HepG2 (cell line): ENCODE results near the gene MEGF11. TPM values are rescaled to one million over a fixed set of nuclear protein-coding genes. Genes with fewer than 3 reads are reported as not detected.

ENCODE experiments used
- ATAC-seq: fragments of 200-7000 bp; cut with Tn5 transposase; 3 replicates; pipeline ENCODE4 v1.9.1; 2020; ENCODE audit warnings: mild to moderate bottlenecking, moderate library complexity
- BruUV-seq: library from RNA; stranded (reverse); fragments of 400-500 nt; replicated peaks from 2 replicates; lab custom pipeline; 2021; lab: Mats Ljungman, UMichigan
- CTCF ChIA-PET: fragments of 300-600 bp; formaldehyde crosslinking; extraction: SDS; loops from one replicate; lab custom pipeline; 2021; ENCODE audit warnings: low total read pairs, inconsistent platforms, low intra/inter-chr PET ratio; lab: Yijun Ruan, JAX
- POLR2A ChIA-PET: fragments of 350-600 bp; sonication (Branson Sonifier 250); formaldehyde crosslinking; loops from one replicate; lab custom pipeline; 2020; ENCODE audit warnings: antibody characterized with exemption, inconsistent platforms; lab: Yijun Ruan, JAX
- DNase-seq: peaks from one replicate; pipeline ENCODE4 v3.0.0-alpha.2; 2015; ENCODE audit warnings: low spot score
- FAIRE-seq: peaks from 3 replicates; lab custom pipeline; 2011; peaks lifted over from hg19 to GRCh38; lab: Jason Lieb, UNC
- H2AFZ ChIP-seq: one replicate; pipeline ENCODE4 v1.6.1; 2011; ENCODE audit warnings: low read length, inconsistent platforms
- H3K27ac ChIP-seq: fragments of 300-600 bp; 3 replicates; pipeline ENCODE4 v1.8.0; 2011; ENCODE audit warnings: mixed run types, mild to moderate bottlenecking, mixed read lengths, low read length, inconsistent platforms; ENCODE audit not compliant: insufficient read depth; ENCODE audit errors: extremely low read length
- H3K27me3 ChIP-seq, 2 experiments: fragments of 200-600 bp in 1 of 2; 2 replicates in 1 of 2; 3 replicates in 1 of 2; pipeline versions ENCODE4 v1.6.0 to v1.8.0; 2011; ENCODE audit warnings: low read length in 2 of 2, mild to moderate bottlenecking in 2 of 2, moderate library complexity in 2 of 2, inconsistent platforms in 1 of 2; ENCODE audit not compliant: insufficient read depth in 2 of 2, control insufficient read depth in 1 of 2
- H3K36me3 ChIP-seq, 2 experiments: fragments of 200-600 bp in 1 of 2; replicated peaks in 1 of 2; 2 replicates in 1 of 2; 3 replicates in 1 of 2; pipeline versions ENCODE4 v1.5.1 to v1.8.0; 2011; ENCODE audit warnings: low read length in 2 of 2, inconsistent platforms in 1 of 2; ENCODE audit not compliant: insufficient read depth in 2 of 2, control insufficient read depth in 1 of 2
- H3K4me1 ChIP-seq: 2 replicates; pipeline ENCODE4 v1.5.1; 2012; ENCODE audit warnings: low read length, inconsistent platforms; ENCODE audit not compliant: insufficient read depth
- H3K4me2 ChIP-seq: 2 replicates; pipeline ENCODE4 v1.6.0; 2011; ENCODE audit warnings: low read depth, low read length, inconsistent platforms
- H3K4me3 ChIP-seq, 3 experiments: fragments of 200-600 bp in 1 of 3; sonication (generic), shearing (Covaris generic) in 1 of 3; replicated peaks in 1 of 3; 2 replicates each; pipeline ENCODE4 v1.5.1; 2011 to 2016; ENCODE audit warnings: low read length in 3 of 3, inconsistent platforms in 2 of 3, low read depth in 2 of 3, mild to moderate bottlenecking in 2 of 3, control low read depth in 1 of 3, mixed read lengths in 1 of 3; ENCODE audit not compliant: insufficient read depth in 1 of 3
- H3K79me2 ChIP-seq: one replicate; pipeline ENCODE4 v1.6.1; 2011; ENCODE audit warnings: low read length, inconsistent platforms; ENCODE audit not compliant: insufficient read depth
- H3K9ac ChIP-seq: 2 replicates; pipeline ENCODE4 v1.6.0; 2011; ENCODE audit warnings: mild to moderate bottlenecking, low read depth, low read length, inconsistent platforms; ENCODE audit not compliant: insufficient read depth
- H3K9me3 ChIP-seq: 2 replicates; pipeline ENCODE4 v1.5.1; 2012; ENCODE audit warnings: mild to moderate bottlenecking, low read length
- H4K20me1 ChIP-seq: 2 replicates; pipeline ENCODE4 v1.6.0; 2011; ENCODE audit warnings: inconsistent platforms, mild to moderate bottlenecking, low read length, moderate library complexity; ENCODE audit not compliant: insufficient read depth
- ELF4 ChIP-seq: sonication (generic); formaldehyde crosslinking; IDR thresholded peaks from 2 replicates; pipeline ENCODE4 v1.5.0; 2020; ENCODE audit warnings: missing genetic modification reagents, mild to moderate bottlenecking, moderate library complexity, borderline replicate concordance
- FOSL2 ChIP-seq: sonication (generic); formaldehyde crosslinking; IDR thresholded peaks from 2 replicates; pipeline ENCODE4 v1.4.0; 2020; ENCODE audit warnings: missing genetic modification reagents
- HOXA5 ChIP-seq: sonication (generic); formaldehyde crosslinking; IDR thresholded peaks from 2 replicates; pipeline ENCODE4 v1.4.0; 2020; ENCODE audit warnings: missing genetic modification reagents
- RFX3 ChIP-seq: IDR thresholded peaks from 2 replicates; pipeline ENCODE4 v1.6.1; 2016; ENCODE audit warnings: missing biosample characterization, missing genetic modification reagents
- SMAD1 ChIP-seq: sonication (generic); formaldehyde crosslinking; IDR thresholded peaks from 2 replicates; pipeline ENCODE4 v1.4.0; 2020; ENCODE audit warnings: missing genetic modification reagents, low read depth, mild to moderate bottlenecking, borderline replicate concordance
- SP140L ChIP-seq: sonication (generic); formaldehyde crosslinking; IDR thresholded peaks from 2 replicates; pipeline ENCODE4 v1.4.0; 2020; ENCODE audit warnings: missing genetic modification reagents, borderline replicate concordance
- TEAD2 ChIP-seq: sonication (generic); formaldehyde crosslinking; IDR thresholded peaks from 2 replicates; pipeline ENCODE4 v1.9.0; 2021; ENCODE audit warnings: missing genetic modification reagents
- ZBTB38 ChIP-seq: sonication (generic); formaldehyde crosslinking; IDR thresholded peaks from 2 replicates; pipeline ENCODE4 v1.5.1; 2020; ENCODE audit warnings: mild to moderate bottlenecking, missing genetic modification reagents
- ZFP37 ChIP-seq: sonication (generic); formaldehyde crosslinking; IDR thresholded peaks from 2 replicates; pipeline ENCODE4 v1.4.0; 2020; ENCODE audit warnings: missing genetic modification reagents, borderline replicate concordance
- ZNF431 ChIP-seq: sonication (generic); formaldehyde crosslinking; IDR thresholded peaks from 2 replicates; pipeline ENCODE4 v1.9.0; 2022; ENCODE audit warnings: missing genetic modification reagents, low read depth, mild to moderate bottlenecking, borderline replicate concordance
- ZNF468 ChIP-seq: sonication (generic); formaldehyde crosslinking; IDR thresholded peaks from 2 replicates; pipeline ENCODE4 v1.8.0; 2022; ENCODE audit warnings: mild to moderate bottlenecking, moderate library complexity, missing genetic modification reagents
- ZNF547 ChIP-seq: sonication (generic); formaldehyde crosslinking; IDR thresholded peaks from 2 replicates; pipeline ENCODE4 v1.5.1; 2020; ENCODE audit warnings: mild to moderate bottlenecking, missing genetic modification reagents
- WGBS: methylation state at CpG from one replicate; pipeline ENCODE4 v1.1.6; 2017; ENCODE audit warnings: low lambda C conversion rate; 5-methylcytosine and 5-hydroxymethylcytosine counted together
- in situ Hi-C: cut with HindIII; loops from 2 replicates; pipeline ENCODE4 v1.10.0; 2017; ENCODE audit warnings: low pct_unique_long_range_greater_than_20kb; ENCODE audit not compliant: extremely low pct_ligation_motif_present
- intact Hi-C: fragments of 100-400 bp; cut with micrococcal nuclease; formaldehyde crosslinking; loops from one replicate; pipeline ENCODE4 v1.10.0; 2022; ENCODE audit not compliant: unreplicated experiment
- polyA plus RNA-seq, 8 experiments: library from polyadenylated mRNA; depleted of rRNA in 3 of 8; stranded (reverse) in 7 of 8; unstranded in 1 of 8; fragments of >200 nt; fragmentation: Illumina TruSeq in 4 of 8; extraction: Trizol in 4 of 8; gene quantifications; 2 replicates each; pipeline versions ENCODE4 v1.2.1 to v1.2.3, GENCODE V29; 2011 to 2016; ENCODE audit warnings: low read depth in 4 of 8, missing spikeins in 1 of 8, mixed read lengths in 1 of 8; ENCODE audit not compliant: insufficient read depth in 1 of 8
- total RNA-seq, 5 experiments: library from RNA; depleted of rRNA; stranded (reverse); fragments of >200 nt; fragmentation: Illumina TruSeq; extraction: Trizol; gene quantifications; 2 replicates each; pipeline ENCODE4 v1.2.3, GENCODE V29; 2016; ENCODE audit warnings: low read depth in 1 of 5
- TF ChIP-seq, protein P1 (sequence below): sonication (generic); formaldehyde crosslinking; conservative IDR thresholded peaks from 2 replicates; pipeline ENCODE4 v1.5.0; 2020; ENCODE audit warnings: missing genetic modification reagents

The MEGF11 gene
- total and polyA plus RNA-seq, 2 of the 13 experiments (the other 11 are each of a cell fraction or from before 2014, with no cell fraction given): not detected

DNA sequence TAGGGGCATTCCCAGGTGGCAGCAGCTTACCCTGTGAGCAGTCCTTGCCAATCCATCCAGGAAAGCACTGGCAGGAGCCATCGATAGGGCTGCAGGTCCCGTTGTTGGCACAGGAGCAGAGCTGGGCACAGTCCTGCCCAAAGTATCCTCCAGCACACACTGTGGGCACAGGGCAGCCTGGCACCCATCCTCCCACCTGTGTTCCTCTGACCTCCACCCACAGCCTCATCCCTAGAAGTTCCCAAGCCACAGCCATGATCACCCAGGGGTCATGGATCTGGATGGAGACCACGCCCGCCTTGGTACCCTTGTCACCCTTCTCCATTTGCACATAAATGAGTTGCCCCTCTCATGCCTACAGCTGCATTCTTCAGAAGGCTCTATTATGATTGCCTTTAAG, 335.6 kb downstream of the MEGF11 start:
- no peak for DNase-seq
- no TSS peak for BruUV-seq
- POLR2A ChIA-PET: no interaction called here
- Histone ChIP-seq H3K79me2 (no peaks in the 10 kb centered on the region), H3K27me3 (no peaks in the 10 kb centered on the region), H4K20me1 (no peaks in the 10 kb centered on the region)
- no peak for ATAC-seq
- in situ Hi-C loops: no loop called here
- TF ChIP-seq ZNF547 (CRISPR knock-in tag): no peak
- no peak for TF ChIP-seq ZFP37 (CRISPR knock-in tag)
- no peak for TF ChIP-seq ELF4 (CRISPR knock-in tag)
- TF ChIP-seq RFX3: no peak
- TF ChIP-seq, protein P1, sequence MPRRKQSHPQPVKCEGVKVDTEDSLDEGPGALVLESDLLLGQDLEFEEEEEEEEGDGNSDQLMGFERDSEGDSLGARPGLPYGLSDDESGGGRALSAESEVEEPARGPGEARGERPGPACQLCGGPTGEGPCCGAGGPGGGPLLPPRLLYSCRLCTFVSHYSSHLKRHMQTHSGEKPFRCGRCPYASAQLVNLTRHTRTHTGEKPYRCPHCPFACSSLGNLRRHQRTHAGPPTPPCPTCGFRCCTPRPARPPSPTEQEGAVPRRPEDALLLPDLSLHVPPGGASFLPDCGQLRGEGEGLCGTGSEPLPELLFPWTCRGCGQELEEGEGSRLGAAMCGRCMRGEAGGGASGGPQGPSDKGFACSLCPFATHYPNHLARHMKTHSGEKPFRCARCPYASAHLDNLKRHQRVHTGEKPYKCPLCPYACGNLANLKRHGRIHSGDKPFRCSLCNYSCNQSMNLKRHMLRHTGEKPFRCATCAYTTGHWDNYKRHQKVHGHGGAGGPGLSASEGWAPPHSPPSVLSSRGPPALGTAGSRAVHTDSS (CRISPR knock-in tag): no peak
- TF ChIP-seq SP140L: no peak
- TF ChIP-seq FOSL2 (CRISPR knock-in tag): no peak
- TF ChIP-seq HOXA5 (CRISPR knock-in tag): no peak
- no peak for TF ChIP-seq TEAD2 (CRISPR knock-in tag)
- TF ChIP-seq ZNF468 (CRISPR knock-in tag): no peak
- TF ChIP-seq ZBTB38 (CRISPR knock-in tag): no peak
- no peak for TF ChIP-seq SMAD1 (CRISPR knock-in tag)
- TF ChIP-seq ZNF431: no peak
- TF ChIP-seq, all 625 proteins: peak for 0
- CTCF ChIA-PET: interaction anchor here (1.3 kb wide), 1 partner anchor 167 kb away, joined by 4 read pairs; no protein-coding TSS in a partner anchor
- Histone ChIP-seq H3K4me2 (no peak overlapping the region), H3K9me3 (no peaks in the 10 kb centered on the region), H2AFZ (no peak overlapping the region), H3K36me3 (no peaks in the 10 kb centered on the region), H3K27ac (no peak overlapping the region), H3K9ac (no peak overlapping the region), H3K4me3 (no peak overlapping the region), H3K4me1 (peaks cover 15% of the 10 kb centered on the region)
- WGBS: 100% methylated on average over 2 of the region's 4 CpGs
- no peak for FAIRE-seq
- intact Hi-C loops: loop anchor here (5.0 to 10.0 kb wide), 2 partner anchors 167 to 274 kb away; no protein-coding TSS in a partner anchor
